HG03097 (cell line): ENCODE measurements around the gene SACM1L.
"Not testable (repeated sequence)": the region's sequence is repeated elsewhere in the genome, so short reads cannot be mapped to it uniquely, and the experiment has no call there.

Experiments used
- ATAC-seq: cut with Tn5 transposase; IDR thresholded peaks from one replicate; pipeline ENCODE4 v1.9.1; 2021; ENCODE audit not compliant: unreplicated experiment, low FRiP score

SACM1L gene

GRCh38 chr3:45666757-45667431, 22.3 kb upstream of the SACM1L start:
- ATAC-seq, result no peak

- no peak for ATAC-seq
Measured at GRCh38 chr3:45667569-45667934, 21.6 kb upstream of the SACM1L start.

DNA sequence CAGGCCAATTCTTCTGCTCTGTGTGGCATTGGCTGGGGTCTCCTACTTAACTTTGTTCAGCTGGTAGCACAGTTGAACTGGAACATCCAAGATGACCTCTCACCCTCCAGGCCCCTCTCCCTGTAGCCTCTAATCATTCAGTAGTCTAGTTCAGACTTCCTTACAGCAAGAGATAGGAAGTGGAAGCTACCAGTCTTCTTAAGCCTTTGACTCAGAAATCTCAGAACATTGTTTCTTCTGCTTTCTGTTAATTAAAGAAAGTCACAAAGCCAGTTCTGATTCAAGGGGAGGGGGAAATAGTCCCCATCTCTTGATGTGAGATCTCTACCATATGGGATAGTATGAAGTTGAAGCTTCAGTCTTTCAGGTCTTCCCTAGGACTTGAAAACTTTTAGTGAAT, 18.8 kb upstream of the SACM1L start:
- ATAC-seq, result no peak

DNA sequence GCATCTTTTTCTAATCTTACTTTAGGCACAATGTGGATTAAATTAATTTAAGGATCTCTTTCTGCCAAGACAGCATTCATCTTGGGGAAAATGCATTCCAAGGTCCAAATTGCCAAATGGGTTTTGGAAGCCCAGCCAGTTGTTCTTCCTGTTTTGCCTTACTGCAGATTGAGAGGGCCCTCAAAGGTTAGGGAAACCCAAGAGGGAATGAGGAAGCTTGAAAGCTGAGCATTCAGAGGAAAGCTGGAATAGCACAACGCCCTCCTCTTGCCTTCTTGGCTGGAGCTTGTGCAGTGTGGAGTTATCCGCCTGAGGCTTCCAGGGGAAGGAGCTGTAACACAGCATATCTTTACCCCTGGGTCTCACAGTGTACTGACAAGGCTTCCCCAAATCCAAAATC, 18.2 kb upstream of the SACM1L start:
- no peak for ATAC-seq

DNA sequence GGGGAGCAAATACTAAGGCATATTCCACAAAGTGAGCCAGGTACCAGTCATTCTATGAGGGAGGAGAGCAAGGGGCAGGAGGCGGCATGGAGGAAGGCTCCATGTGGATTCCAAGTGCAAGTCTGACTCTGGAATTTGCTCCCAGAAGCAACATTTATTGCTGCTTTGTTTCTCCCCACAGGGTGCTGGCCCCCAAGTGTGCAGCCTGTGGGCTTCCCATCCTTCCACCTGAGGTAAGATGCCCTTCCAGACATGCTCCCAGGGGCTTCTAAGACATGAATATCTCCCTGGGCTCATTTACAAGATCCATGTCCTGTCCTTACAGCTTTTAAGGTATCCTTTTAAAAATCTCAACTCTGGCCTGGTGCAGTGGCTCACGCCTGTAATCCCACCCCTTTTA, 15.9 kb upstream of the SACM1L start:
- no peak for ATAC-seq

DNA sequence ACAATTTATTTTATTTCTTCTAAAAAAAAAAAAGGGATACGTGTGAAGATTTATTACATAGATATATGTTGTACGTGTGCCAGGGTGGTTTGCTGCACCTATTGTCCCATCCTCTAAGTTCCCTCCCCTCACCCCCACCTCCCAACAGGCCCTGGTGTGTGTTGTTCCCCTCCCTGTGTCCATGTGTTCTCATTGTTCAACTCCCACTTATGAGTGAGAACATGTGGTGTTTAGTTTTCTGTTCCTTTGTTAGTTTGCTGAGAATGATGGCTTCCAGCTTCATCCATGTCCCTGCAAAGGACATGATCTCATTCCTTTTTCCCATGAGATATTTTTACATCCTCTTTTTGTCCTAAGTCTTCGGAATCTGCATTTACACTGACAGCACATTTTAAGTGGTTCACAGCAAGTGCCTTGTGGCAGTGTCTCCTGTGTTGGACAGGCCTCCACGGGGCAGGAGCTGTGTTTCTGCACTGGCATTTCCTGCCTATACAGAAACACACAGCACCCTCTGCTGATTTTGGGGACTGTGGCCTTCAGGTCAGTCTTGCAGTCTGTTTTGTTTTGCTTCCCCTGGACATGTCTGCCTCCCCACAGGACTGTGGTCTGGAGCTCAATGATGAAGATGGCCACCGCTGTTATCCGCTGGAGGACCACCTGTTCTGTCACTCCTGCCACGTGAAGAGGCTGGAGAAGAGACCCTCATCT, 12.7 kb upstream of the SACM1L start:
- no peak for ATAC-seq

DNA sequence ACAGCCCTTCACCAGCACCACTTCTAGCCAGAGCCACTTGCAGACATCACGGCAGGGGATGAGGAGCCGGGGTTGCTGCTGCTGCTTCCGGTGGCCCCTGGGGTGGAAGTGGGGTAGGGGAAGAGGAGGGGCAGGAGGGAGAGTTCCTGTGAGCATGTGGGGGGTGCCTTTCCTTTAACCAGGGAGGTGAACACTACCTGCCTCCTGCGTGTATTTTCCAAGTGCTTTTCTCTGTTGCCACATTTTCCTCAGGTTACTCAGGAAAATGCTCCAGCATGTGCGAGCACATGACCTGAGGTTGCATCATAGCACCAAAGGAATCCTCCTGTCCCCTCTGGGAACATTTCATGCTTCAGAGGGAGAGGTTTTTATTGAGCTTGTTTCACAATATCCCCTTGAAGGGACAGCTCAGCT, 12.2 kb upstream of the SACM1L start:
- no peak for ATAC-seq

DNA sequence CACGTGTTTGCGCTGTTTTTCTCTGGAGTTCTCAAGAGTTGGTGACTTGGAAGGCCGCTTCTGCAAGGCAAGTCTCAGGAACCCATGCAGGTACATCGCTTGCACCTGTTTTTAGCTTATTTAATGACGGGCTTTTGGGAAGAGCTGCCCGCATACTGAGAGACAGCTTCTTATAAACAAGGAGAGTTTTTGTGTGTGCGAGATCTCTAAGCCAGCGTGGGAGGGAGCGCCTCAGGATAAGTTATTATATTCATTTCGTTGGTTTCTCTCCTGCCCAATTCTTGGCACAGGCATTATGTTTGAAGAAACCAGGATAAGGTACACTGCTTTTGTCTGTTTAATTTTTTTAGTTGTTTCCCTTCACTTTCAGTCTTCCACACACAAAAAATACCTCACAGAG, 11.4 kb upstream of the SACM1L start:
- no peak for ATAC-seq

- ATAC-seq, result no peak
Measured at GRCh38 chr3:45679805-45680204, 9.4 kb upstream of the SACM1L start.

GRCh38 chr3:45681221-45681620, 8.0 kb upstream of the SACM1L start:
- ATAC-seq, result no peak

DNA sequence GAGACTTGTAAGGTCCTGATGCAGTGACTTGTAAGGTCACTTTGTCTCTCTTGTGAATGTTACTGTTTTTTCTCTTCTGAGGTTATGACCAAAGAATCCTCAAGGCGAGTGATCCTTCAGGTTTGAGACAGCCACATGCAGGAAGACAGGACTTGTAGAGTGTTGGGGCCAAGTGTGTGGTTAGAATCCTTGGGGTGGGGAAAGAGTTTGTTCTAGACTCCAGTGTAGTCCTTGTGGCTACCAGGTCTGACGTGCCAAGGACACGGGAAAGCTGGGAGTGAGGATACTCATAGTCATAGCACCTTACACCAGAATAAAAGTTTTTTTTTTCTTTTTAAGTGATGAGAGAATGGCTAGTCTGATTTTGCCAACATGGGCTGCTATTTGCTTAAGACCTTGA, 7.3 kb upstream of the SACM1L start:
- no peak for ATAC-seq

GRCh38 chr3:45682311-45682710, 6.9 kb upstream of the SACM1L start:
- ATAC-seq, result no peak

- no peak for ATAC-seq
Measured at GRCh38 chr3:45682786-45683185, 6.4 kb upstream of the SACM1L start.

GRCh38 chr3:45683417-45684326, 5.5 kb upstream of the SACM1L start:
- ATAC-seq, result no peak

DNA sequence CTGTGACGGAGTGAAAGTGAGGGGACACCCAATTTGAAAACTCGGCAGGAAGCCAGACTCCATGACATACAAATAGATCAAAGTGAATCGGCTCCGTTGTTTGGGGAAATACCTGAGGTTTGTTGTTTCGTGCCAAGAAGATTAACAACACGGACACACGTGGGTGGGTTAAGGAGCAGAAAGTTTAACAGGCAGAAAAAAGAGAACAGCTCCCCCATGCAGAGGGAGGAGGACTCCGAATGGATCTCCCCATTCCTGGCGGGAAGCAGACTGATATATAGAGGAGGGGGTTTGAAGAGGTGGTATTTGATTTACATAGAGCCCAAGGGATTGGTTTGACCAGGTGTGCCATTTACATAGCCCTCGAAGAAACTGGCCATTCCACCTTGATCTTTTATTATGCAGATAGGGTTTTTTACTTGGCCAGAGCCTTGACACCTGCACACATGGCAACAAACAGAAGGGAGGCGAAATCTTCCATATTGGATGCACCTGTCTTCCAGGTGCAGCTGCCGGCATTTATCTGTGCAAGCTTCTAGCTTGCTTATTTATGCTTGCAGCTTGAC, 4.8 kb upstream of the SACM1L start:
- ATAC-seq, result no peak

DNA sequence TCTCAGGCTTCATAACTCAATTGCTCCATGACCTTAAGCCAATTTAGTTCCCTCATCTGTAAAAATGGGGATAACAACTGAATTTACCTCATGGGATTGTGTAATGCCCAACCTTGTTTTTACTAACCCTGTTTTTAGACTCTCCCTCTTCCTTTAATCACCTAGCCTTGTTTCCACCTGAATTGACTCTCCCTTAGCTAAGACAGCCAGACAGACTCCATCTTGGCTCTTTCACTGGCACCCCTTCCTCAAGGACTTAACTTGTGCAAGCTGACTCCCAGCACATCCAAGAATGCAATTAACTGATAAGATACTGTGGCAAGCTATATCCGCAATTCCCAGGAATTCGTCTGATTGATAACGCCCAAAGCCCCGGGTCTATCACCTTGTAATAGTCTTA, 3.5 kb upstream of the SACM1L start:
- ATAC-seq, result not testable (repeated sequence)

DNA sequence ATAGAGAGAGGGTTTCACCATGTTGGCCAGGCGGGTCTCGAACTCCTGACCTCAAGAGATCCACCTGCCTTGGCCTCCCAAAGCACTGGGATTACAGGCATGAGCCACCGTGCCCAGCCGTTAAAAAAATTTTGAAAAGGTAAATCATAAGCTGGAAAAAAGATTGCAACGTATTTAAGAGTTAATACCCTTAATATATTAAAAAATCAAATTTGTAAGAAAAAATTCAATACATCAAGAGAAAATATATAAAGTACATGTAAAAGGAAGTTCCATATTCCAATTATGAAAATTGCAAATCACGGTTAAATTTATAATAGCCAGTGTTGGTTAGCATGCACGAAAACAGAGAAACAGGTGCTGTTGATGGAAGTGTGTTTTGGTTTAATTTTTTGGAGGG, 2.3 kb upstream of the SACM1L start:
- no peak for ATAC-seq

- no peak for ATAC-seq
Measured at GRCh38 chr3:45687828-45688193, 1.4 kb upstream of the SACM1L start.

DNA sequence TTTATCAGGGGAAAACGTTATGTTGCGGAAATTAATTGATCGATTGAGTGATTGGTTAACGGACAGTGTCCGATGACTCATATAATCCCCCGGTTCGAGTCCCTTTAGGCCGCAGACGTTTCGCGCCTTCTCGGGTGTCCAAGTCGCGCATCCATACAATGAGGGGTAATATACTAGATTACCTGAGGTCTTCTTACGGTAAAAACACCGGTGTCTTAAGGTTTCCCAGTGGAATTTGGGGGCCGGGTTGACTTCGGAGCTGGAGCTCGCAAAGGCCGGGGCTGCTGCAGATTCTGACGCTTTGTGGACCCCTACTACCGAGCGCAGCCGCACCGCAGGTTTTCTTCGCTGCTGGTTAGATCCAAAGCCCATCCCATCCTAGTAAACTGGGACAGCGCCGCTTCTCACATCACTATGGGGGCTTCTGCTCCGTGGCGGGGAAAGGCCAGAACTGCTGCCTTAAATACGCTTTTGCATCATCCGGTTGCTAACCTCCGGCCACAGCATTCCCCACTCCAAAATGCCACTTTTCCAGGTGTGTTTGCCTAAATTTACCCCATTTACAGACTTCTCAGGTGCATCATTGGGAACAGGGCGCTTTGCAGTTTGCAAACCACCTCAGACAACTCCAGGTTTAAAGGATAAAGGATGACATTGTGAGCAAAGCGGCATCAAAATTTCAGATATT, 858 bp upstream of the SACM1L start:
- no peak for ATAC-seq

GRCh38 chr3:45689787-45690145, 570 bp downstream of the SACM1L start:
- no peak for ATAC-seq
